Peyer's patch (tissue), 4 donors: ENCODE data around the gene ELAVL1.
"Not testable (repeated sequence)": the region's sequence is repeated elsewhere in the genome, so short reads cannot be mapped to it uniquely, and the experiment has no call there.

Experiments
- CTCF ChIP-seq, 6 experiments: fragments of 450-650 bp in 4 of 6; fragments of 200-600 bp in 2 of 6; sonication (generic) in 1 of 6; IDR thresholded peaks; one replicate each; pipeline ENCODE4 v1.5.1; 2017 to 2019; ENCODE audit warnings: antibody characterized with exemption in 6 of 6, mild to moderate bottlenecking in 3 of 6, moderate library complexity in 1 of 6
- POLR2A ChIP-seq, 2 donors: fragments of 450-650 bp; IDR thresholded peaks; one replicate each; pipeline ENCODE4 v1.5.1; 2017; ENCODE audit warnings: antibody characterized with exemption in 2 of 2, mild to moderate bottlenecking in 2 of 2, moderate library complexity in 2 of 2

GRCh38 chr19:7930030-7930429 is 75.4 kb downstream of the ELAVL1 start:
- not testable (repeated sequence) for TF ChIP-seq CTCF, POLR2A (IDR thresholded peaks at IDR 0.05)
